Neural cell (in vitro differentiated cells): Measurements from ENCODE around the gene NME7. TPM values are rescaled to one million over a fixed set of nuclear protein-coding genes. Genes with fewer than 3 reads are reported as not detected.

Source experiments
- H2AFZ ChIP-seq: fragments of 200-600, 300-800 bp; sonication (generic), shearing (Covaris generic); 2 replicates; pipeline ENCODE4 v1.6.0; 2014; ENCODE audit warnings: low read depth, mild to moderate bottlenecking, antibody characterized with exemption, low read length, moderate library complexity
- H3F3A ChIP-seq: fragments of 200-600 bp; shearing (Covaris generic); 2 replicates; pipeline ENCODE4 v1.6.1; 2016; ENCODE audit warnings: mild to moderate bottlenecking, moderate library complexity, mixed read lengths, antibody characterized with exemption, low read length; ENCODE audit not compliant: insufficient read depth, poor library complexity, severe bottlenecking
- H3K27ac ChIP-seq: fragments of 200-600, 300-800 bp; sonication (generic), shearing (Covaris generic); 2 replicates; pipeline ENCODE4 v1.5.1; 2014; ENCODE audit warnings: mild to moderate bottlenecking, low read length, moderate library complexity
- H3K27me3 ChIP-seq: fragments of 300-800, 200-600 bp; sonication (generic), shearing (Covaris generic); 2 replicates; pipeline ENCODE4 v1.6.0; 2014; ENCODE audit warnings: mild to moderate bottlenecking, low read depth, low read length, moderate library complexity; ENCODE audit not compliant: insufficient read depth
- H3K36me3 ChIP-seq: fragments of 300-800, 200-600 bp; sonication (generic), shearing (Covaris generic); 2 replicates; pipeline ENCODE4 v1.5.1; 2014; ENCODE audit warnings: mild to moderate bottlenecking, antibody characterized with exemption, low read length, moderate library complexity; ENCODE audit not compliant: insufficient read depth
- H3K4me2 ChIP-seq: fragments of 300-800, 200-600 bp; sonication (generic), shearing (Covaris generic); 2 replicates; pipeline ENCODE4 v1.6.0; 2014; ENCODE audit warnings: mild to moderate bottlenecking, low read length
- H3K4me3 ChIP-seq: fragments of 300-800, 200-600 bp; sonication (generic), shearing (Covaris generic); 2 replicates; pipeline ENCODE4 v1.5.1; 2014; ENCODE audit warnings: mild to moderate bottlenecking, low read length, moderate library complexity
- H3K79me2 ChIP-seq: fragments of 200-600 bp; shearing (Covaris generic); replicated peaks from 2 replicates; pipeline ENCODE4 v1.6.0; 2014; ENCODE audit warnings: mild to moderate bottlenecking, low read length, moderate library complexity; ENCODE audit not compliant: insufficient read depth
- H3K9ac ChIP-seq: fragments of 300-800, 200-600 bp; sonication (generic), shearing (Covaris generic); 2 replicates; pipeline ENCODE4 v1.6.1; 2016; ENCODE audit warnings: mild to moderate bottlenecking, low read length, mixed read lengths
- H3K9me2 ChIP-seq: fragments of 200-600 bp; shearing (Covaris generic); 2 replicates; pipeline ENCODE4 v1.6.1; 2016; ENCODE audit warnings: mild to moderate bottlenecking, low read length, mixed read lengths; ENCODE audit not compliant: insufficient read depth
- H3K9me3 ChIP-seq: fragments of 200-600, 300-800 bp; sonication (generic), shearing (Covaris generic); 2 replicates; pipeline ENCODE4 v1.6.1; 2016; ENCODE audit warnings: mild to moderate bottlenecking, mixed run types, low read length, moderate library complexity, mixed read lengths
- H4K20me1 ChIP-seq: fragments of 200-600 bp; shearing (Covaris generic); 2 replicates; pipeline ENCODE4 v1.6.1; 2016; ENCODE audit warnings: mild to moderate bottlenecking, mixed run types; ENCODE audit not compliant: insufficient read depth
- CTCF ChIP-seq: fragments of 450-650 bp; IDR thresholded peaks from 2 replicates; pipeline ENCODE4 v1.5.1; 2014; ENCODE audit warnings: antibody characterized with exemption, mild to moderate bottlenecking, moderate library complexity; ENCODE audit not compliant: poor library complexity, severe bottlenecking
- EP300 ChIP-seq: fragments of 450-650 bp; conservative IDR thresholded peaks from 2 replicates; pipeline ENCODE4 v1.6.1; 2014; ENCODE audit warnings: antibody characterized with exemption, mild to moderate bottlenecking, moderate library complexity; ENCODE audit not compliant: poor library complexity, severe bottlenecking
- EZH2 ChIP-seq: fragments of 200-600, 300-800 bp; shearing (Covaris generic), sonication (generic); IDR thresholded peaks from 2 replicates; pipeline ENCODE4 v1.6.1; 2014; ENCODE audit warnings: antibody characterized with exemption, low read length, borderline replicate concordance, mild to moderate bottlenecking; ENCODE audit not compliant: insufficient read depth, poor library complexity, severe bottlenecking
- POLR2AphosphoS5 ChIP-seq: IDR thresholded peaks from 2 replicates; pipeline ENCODE4 v1.6.1; 2012
- RAD21 ChIP-seq: fragments of 450-650 bp; conservative IDR thresholded peaks from 2 replicates; pipeline ENCODE4 v1.6.1; 2014; ENCODE audit warnings: antibody characterized with exemption, mild to moderate bottlenecking, moderate library complexity
- REST ChIP-seq: IDR thresholded peaks from 2 replicates; pipeline ENCODE4 v1.6.1; 2012; ENCODE audit warnings: borderline replicate concordance
- SMC3 ChIP-seq: fragments of 450-650 bp; conservative IDR thresholded peaks from 2 replicates; pipeline ENCODE4 v1.6.1; 2014; ENCODE audit warnings: antibody characterized with exemption, mild to moderate bottlenecking, moderate library complexity; ENCODE audit not compliant: poor library complexity
- TAF1 ChIP-seq: IDR thresholded peaks from 2 replicates; pipeline ENCODE4 v1.6.1; 2012; ENCODE audit warnings: low read depth
- polyA plus RNA-seq: library from polyadenylated mRNA; depleted of rRNA; stranded (reverse); fragments of >200 nt; gene quantifications from 2 replicates; pipeline ENCODE4 v1.2.3, GENCODE V29; 2014

Gene NME7
- polyA plus RNA-seq, 1 donor from 2014 or later, result 42.4 TPM

GRCh38 chr1:169312084-169312954, 55.3 kb downstream of the NME7 start:
- Histone ChIP-seq H3K79me2 (no peaks in the 10 kb centered on the region), H4K20me1 (no peaks in the 10 kb centered on the region), H3K27ac (no peak overlapping the region), H3K9ac (no peak overlapping the region), H3K9me2 (no peaks in the 10 kb centered on the region), H3K36me3 (no peaks in the 10 kb centered on the region), H3K4me3 (no peak overlapping the region), H3K27me3 (no peaks in the 10 kb centered on the region), H3K4me2 (no peak overlapping the region), H3K9me3 (no peaks in the 10 kb centered on the region), H2AFZ (no peak overlapping the region), H3F3A (no peaks in the 10 kb centered on the region)
- no peak for TF ChIP-seq EP300
- no peak for TF ChIP-seq EZH2
- TF ChIP-seq REST, result no peak
- no peak for TF ChIP-seq RAD21
- no peak for TF ChIP-seq SMC3

- H3K27ac ChIP-seq, result peak overlapping the region; percentile 23
- H3K36me3 ChIP-seq, result no peaks in the 10 kb centered on the region
- no peak for TF ChIP-seq REST
- no peak for TF ChIP-seq TAF1
- TF ChIP-seq EP300, result no peak
- TF ChIP-seq SMC3, result no peak
- TF ChIP-seq POLR2AphosphoS5, result no peak
- no peak for TF ChIP-seq CTCF
- no peak for TF ChIP-seq EZH2
- TF ChIP-seq RAD21, result no peak
- H3K9ac ChIP-seq, result no peak overlapping the region
- H2AFZ ChIP-seq, result no peak overlapping the region
- H3K4me2 ChIP-seq, result no peak overlapping the region
- no peak overlapping the region for H3K4me3 ChIP-seq
- no peaks in the 10 kb centered on the region for H3K9me3 ChIP-seq
- H3K79me2 ChIP-seq, result no peaks in the 10 kb centered on the region
- H3F3A ChIP-seq, result no peaks in the 10 kb centered on the region
- no peaks in the 10 kb centered on the region for H3K27me3 ChIP-seq
- H3K9me2 ChIP-seq, result no peaks in the 10 kb centered on the region
- H4K20me1 ChIP-seq, result no peaks in the 10 kb centered on the region
These were observed 58.1 kb downstream of the NME7 start for GRCh38 chr1:169309178-169310166.
